T-helper 1 cell treated with Interleukin-12 subunit alpha and Interleukin-12 subunit beta and Interleukin-4 antibody, amounts not matched to agents 30 ng/mL and 1 ng/mL, for 36 hours (primary cell): Measurements from ENCODE around the gene TRDN. TPM values are rescaled to one million over a fixed set of nuclear protein-coding genes. Genes with fewer than 3 reads are reported as not detected.
"Not testable (repeated sequence)": the region's sequence is repeated elsewhere in the genome, so short reads cannot be mapped to it uniquely, and the experiment has no call there.

Experiments
- intact Hi-C: fragments of 100-400 bp; cut with micrococcal nuclease; formaldehyde crosslinking; loops from one replicate; pipeline ENCODE4 v1.15.1; 2024
- total RNA-seq: library from RNA; stranded (reverse); gene quantifications from 2 replicates; pipeline ENCODE4 v1.2.3, GENCODE V29; 2022

TRDN gene
- total RNA-seq, 1 donor from 2014 or later: not detected

DNA sequence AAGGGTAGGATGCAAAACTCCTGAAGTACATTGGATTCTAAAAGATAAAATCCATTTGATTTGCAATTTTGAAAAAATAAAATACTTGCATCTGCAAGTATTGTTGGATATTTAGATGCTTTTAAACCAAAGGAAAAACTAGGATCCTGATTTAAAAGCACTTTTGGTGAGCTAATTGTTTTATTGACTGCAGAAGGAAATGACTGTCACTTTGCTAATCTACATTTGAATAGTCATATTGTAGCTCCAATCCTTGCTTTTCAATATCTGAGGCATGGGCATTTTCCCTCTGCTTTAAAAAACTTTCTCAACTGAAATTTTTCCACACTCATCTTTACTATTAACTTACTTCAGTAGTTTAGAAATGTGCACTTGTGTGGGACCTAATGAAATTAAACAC is 74.1 kb downstream of the TRDN start:
- intact Hi-C loops: no loop called here

DNA sequence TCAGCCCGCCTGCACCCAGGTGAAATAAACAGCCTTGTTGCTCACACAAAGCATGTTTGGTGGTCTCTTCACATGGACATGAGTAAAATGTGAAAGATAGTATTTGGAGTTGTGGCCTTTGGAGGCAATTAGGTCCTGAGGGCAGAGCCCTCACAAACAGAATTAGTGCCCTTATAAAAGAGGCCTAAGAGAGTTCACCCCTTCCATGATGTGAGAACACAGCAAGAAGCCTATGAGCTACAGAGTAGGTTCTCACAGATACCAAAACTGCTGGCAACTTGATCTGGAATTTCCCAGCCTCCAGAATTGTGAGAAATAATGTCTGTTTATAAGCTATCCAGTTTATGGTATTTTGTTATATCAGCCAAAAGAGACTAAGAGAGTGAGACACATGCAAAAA is 74.5 kb downstream of the TRDN start:
- intact Hi-C loops: no loop called here

DNA sequence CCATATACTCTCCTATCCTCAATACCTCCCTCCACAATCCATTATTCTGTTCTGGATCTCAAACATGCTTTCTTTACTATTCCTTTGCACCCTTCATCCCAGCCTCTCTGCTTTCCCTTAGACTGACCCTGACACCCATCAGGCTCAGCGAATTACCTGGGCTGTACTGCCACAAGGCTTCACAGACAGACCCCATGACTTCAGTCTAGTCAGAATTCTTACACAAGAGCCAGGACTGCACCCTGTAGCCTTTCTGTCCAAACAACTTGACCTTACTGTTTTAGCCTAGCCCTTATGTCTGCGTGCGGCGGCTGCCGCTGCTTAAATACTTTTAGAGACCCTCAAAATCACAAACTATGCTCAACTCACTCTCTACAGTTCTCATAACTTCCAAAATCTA is 76.9 kb downstream of the TRDN start:
- intact Hi-C loops: not testable (repeated sequence)

DNA sequence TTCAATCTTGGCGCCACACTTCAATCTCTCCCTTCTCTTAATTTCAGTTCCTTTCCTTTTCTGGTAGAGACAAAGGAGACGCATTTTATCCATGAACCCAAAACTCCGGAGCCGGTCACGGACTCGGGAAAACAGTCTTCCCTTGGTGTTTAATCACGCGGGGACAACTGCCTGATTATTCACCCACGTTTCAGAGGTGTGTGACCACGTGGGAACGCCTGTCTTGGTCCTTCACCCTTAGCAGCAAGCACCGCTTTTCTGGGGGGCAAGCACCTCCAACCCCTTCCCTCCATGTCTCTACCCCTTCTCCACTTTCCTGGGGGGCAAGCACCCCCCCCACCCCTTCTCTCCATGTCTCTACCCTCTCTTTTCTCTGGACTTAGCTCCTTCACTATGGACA is 79.3 kb downstream of the TRDN start:
- intact Hi-C loops: not testable (repeated sequence)

DNA sequence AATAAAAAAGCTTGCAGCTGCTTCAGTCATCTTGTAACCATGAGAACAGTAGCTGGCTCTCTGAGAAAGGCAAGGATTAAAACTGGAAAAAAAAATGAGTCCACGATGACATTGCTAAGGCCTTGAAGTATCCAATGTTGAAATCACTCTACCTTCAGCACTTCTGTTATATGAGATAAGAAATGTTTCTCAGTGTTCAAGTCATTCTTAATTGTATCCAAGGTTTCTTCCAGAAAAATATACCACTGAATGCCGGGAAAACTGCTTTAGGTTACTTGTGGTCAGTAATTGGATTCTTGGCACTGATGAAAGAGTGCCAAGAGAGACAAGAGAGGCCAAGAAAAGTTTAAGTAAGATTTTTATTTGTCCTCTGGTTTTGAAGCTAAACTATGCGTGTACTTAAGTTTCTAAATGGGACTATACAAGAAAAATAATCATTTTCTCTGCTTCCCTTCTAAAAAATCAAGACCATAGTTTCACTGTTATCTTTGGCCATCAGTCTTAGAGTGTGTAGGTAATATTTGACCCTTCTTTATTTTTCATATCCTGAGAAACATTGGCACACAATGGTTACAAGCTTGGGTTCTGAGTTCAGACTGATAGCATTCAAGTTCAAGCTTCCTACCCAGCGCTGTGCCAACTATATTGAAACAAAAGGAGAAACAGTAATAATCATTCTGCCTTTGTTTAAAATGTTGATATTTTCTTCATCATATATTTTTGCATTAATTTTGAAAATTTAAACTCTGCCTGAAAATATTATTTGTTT is 84.6 kb downstream of the TRDN start:
- intact Hi-C loops: no loop called here

DNA sequence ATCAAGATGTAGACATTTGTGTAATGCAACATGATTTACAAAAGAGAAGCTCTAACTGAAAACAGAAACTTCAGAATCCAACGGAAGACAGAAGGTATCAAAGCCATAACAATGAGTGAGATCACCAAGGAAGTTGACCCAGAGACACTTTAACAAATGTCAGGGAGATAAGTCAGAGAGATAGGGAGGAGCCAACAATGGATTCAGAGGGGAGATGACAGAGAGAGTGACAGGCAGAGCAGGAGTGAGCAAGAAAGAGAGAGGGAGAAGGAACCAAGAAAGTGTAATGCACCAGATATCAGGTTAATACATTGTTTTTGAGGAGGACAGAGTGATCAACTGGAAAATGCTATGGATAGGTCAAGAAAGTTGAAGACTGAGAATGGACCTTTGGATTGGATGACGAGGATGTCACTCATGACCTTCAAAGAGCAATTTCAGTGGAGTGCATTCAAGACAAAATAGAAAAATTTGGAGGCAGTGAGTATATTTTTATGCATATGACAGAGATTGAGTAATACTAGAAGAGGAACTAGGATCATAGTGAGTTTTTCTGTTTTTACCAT is 86.6 kb downstream of the TRDN start:
- intact Hi-C loops: no loop called here

DNA sequence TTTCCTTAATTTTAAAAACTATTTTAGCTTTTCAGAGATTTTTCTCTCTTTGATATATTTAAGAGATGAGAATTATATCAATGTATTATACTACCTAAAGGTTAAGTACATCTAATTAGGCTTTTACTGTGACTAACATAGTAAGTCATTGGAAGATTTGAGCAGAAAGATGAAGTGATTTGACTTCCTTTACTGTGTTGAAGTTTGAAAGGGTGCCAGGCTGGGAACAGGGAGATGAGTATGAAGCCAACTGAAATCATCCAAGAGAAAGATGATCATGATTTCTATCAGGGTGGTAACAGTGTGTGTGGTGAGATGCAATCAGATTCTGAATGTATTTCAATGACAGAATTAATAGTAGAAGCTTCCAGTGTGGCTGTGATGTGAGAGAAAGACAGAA is 87.3 kb downstream of the TRDN start:
- intact Hi-C loops: no loop called here

DNA sequence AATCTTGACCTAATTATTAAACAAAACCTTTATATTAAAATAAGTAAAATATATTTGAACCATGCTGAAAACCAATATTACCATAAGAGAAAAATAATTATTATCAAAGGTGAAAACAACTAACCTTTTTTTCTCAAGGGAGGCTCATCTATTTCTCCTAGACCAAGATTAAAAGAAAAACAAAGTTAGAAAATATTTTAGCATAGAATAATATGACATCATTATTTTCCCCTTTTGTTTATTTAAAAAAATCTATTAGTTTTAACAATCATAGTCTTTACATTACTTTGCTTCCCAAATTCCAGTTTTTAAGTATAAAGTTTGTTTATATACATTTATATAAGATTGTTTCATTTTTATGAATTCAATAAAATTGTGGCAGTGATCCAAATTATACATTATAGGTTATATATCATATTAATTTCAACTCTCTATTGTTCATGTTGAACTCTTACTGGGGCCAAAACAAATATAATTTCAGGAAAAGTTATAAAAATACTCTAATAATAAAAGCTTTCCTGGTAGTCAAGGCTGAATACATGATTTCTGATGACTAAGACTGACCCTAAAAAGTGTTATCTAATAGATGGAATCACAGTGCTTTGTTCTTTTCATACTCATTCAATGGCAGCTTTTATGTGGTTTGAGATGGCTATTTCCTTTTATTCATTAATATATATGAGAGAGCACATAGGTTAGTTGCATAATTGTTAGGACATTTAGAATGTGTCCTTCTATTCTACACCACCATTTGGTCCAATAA is 89.4 kb downstream of the TRDN start:
- intact Hi-C loops: no loop called here

DNA sequence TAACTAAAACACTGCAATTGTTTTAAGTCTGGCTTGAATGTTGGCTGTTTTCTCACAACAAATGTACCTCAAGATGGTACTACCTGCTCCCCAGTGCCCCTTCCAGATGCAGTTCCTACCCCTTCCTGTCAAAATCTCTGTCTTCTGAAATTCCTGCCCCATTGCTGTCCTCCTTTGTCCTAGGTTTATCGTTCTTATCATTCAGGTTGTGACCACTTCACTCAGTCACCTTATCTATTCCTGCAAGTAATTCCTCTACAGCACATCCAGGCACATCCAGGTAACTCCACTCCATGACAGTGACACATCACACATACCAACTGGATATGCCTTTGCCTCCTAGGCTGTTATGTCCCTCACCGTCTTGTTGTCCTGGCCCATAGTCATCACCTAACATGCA is 90.2 kb downstream of the TRDN start:
- intact Hi-C loops: no loop called here

DNA sequence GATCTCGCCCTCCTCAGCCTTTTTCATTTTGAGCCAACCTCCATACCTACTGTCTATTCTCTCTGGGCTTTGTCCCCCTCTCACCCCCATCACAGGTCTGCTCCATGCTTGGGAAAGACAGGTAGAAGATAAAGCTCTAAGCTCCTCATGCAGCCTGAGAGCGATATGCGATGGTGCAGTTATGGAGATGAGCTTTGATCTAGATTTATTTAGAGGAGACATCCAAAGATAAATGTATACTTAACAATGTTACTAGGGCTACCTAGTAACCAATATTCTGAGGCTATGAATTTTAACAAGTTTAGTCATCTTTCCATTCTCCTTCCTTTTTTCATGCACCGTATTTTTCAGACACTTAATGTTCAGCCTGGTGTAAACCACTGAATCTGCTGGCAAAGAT is 95.3 kb downstream of the TRDN start:
- intact Hi-C loops: no loop called here

DNA sequence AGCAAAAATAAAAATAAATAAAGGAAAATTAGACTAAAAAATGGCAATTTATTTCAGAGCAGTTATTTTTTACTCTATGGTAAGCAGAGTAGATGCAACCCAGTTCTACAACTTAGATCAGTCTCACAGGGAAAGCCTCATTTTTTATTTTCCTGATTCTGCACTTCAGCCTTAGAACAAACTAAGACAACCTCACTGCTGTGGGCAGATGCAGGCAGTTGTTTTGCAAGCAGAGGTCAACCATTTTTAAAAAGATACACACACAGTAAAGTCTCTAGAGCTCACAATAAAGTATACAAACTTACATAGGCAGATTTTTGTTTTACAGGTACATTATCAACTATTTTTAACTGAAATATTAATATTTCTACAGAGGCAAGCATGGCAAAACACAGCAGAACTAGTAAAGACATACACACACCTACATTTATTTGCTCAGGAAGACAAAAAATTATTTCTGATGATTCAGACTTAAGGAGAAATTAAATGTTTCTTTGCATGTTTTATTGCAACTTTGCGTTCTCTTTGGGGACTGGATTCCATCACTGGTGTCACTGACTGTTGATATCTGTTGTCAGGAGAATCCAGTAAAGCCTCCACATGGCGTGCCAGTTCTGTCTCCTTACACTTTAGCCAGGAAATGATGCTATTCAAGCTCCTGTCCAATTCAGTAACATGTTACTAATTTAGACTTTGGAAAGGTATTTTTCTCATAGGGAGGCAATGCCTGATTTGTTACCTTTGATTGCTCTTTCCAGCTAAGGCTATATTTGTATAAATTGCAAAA is 102.7 kb downstream of the TRDN start:
- intact Hi-C loops: no loop called here

DNA sequence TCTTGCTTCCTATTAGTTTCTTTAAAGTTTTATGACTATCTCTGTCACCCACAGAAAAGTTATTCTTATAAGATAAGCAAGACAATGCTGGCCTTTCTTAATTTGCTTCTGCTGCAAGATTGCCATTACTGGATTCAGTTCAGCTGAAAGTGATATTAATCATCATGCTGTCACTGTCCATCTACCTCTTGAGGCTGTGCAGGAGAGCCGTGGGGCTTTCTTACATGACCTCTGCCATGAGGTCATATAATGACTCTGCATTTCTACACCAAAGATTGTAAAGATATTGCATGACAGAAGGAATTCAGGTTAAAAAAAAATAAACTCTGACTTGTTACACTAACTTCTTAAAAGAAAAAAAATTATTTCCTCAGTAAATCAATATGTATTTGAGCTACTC is 106.9 kb downstream of the TRDN start:
- intact Hi-C loops: loop anchor here (5.0 kb wide), 1 partner anchor 1307 kb away; no protein-coding TSS in a partner anchor

DNA sequence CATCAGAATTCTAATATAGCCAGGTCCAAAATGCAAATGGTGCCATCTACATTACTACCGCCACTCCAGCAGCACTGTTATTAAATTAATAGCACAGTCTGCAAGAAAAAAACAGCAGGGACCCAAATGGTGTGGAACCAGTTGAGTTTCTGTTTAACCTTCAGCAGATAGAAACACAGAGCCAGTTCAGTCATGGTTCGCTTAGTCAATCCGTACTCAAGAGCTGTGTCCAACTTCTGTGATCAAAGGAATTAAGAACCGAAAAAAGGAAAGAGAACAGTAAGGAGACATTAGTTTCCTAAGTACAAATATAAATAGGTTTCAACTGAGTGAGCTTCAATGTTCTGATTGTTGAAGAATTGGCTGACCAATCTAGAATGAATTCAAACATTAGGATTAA is 107.7 kb downstream of the TRDN start:
- intact Hi-C loops: loop anchor here (5.0 kb wide), 1 partner anchor 1308 kb away; no protein-coding TSS in a partner anchor

DNA sequence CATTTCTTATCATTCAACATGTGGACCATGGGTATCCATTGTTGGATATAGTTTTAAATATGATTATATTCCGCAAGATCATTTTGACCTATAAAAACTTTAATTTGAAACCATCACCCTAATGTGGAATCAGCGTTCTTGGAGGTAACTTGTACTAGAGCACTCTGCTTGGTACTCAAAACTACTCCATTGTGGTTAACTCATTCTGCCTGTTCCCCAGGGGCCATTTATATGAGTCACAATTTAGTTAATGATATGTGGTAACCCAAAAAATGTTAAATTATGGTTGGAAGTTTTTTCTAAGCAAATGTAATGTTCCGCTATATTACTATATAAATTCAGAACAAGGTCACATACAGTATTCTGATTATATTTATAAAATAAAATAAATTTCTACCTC is 109.3 kb downstream of the TRDN start:
- intact Hi-C loops: loop anchor here (5.0 kb wide), 1 partner anchor 1310 kb away; no protein-coding TSS in a partner anchor

DNA sequence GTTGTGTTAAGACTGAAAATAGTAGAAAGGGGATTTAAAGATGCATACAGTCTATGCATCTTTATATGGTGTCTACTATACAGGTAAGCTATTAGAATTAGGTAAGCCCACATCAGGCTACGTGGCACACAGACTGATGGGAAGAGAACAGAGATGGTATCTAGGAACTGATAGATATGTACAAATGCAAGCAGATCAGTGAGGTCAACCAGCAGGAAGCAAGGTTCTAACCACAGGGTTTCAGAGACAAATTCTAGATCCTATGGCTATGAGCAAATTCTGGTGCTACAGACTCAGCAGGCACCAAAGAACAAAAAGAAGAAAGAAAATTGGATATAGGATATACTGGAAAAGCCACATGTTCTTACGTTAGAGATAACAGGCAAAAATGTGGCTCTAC is 110.6 kb downstream of the TRDN start:
- intact Hi-C loops: loop anchor here (5.0 kb wide), 1 partner anchor 1311 kb away; no protein-coding TSS in a partner anchor

DNA sequence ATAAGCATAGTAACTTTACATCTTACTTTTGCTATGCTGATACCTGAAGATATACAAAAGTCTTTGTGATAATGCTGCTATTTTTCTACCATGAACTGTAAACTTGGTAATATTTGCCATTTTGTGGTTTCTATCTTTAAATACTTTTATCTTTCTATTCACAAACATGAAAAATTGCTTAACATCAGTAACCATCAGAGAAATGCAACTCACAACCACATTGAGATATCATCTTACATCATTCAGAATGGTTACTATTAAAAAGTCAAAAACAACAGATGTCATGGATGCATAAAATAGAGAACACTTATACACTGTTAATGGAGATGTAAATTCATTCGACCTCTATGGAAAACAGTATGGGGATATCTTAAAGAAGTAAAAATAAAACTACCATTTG is 112.0 kb downstream of the TRDN start:
- intact Hi-C loops: loop anchor here (5.0 kb wide), 1 partner anchor 1313 kb away; no protein-coding TSS in a partner anchor

DNA sequence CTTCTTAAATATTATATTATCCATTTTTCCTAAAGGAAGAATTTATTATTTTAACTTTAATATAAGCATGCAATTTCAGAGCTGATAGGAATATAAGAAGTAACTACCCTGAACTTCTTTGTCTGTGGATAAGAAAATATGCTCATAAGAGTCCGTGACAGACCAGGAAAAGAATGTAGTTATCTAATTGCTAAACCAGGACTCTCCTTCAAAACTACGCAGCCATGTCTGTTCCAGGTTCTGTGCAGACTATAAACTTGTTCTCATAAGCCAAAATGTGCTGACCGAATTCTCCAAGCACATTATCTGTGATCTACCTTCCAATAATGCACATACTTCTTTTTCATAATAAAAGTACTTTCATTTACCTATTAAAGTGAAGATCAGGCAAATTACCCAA is 116.5 kb downstream of the TRDN start:
- intact Hi-C loops: no loop called here

DNA sequence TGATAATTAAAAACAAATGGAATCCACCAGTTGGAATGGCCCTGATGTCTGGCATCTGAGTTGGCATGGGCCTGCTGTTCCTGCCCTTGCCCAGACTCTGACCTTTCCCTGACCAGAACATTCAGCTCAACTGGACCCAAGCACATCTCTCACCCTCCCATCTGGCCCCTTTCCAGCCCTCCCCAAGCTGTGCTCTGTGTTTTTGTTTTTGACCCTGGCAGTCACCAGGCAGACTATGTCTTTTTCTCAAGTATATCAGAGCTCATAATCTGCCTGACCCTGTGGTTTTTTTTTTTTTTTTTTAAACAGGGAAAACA is 117.6 kb downstream of the TRDN start:
- intact Hi-C loops: no loop called here

DNA sequence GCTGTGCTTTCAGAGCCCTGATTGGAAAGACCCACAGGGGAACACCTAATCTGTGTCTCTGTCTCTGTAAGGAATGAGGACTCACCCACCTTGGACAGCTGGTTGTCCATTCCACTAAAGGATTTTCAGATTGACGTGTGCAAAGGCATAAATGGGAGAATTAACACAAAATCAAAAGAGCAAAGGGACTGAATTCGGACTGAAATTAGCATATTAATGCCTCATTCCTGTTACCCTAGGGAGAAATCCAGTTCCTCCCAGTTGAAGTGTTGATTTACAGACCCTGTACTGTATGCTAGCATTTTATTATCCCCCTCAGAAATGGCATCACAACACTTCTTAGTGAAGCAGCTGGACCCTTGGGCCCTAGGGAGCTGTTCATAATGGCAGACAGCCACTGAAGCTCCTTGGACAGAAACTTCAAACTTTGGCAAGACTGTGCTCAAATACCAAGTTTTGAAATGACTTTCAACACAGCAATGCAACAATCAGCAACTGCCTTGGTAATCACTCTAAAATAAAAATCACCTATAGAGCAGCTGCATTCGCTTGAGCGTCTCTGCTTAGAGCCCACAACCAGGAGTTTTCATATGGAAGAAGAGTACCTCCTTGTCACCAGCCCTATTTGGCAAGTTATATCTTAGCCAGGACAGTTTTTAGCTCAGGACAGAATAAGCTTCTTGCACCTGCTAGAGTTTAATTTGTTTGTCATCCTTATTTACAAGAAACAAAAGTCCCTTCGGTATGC is 118.1 kb downstream of the TRDN start:
- intact Hi-C loops: no loop called here

DNA sequence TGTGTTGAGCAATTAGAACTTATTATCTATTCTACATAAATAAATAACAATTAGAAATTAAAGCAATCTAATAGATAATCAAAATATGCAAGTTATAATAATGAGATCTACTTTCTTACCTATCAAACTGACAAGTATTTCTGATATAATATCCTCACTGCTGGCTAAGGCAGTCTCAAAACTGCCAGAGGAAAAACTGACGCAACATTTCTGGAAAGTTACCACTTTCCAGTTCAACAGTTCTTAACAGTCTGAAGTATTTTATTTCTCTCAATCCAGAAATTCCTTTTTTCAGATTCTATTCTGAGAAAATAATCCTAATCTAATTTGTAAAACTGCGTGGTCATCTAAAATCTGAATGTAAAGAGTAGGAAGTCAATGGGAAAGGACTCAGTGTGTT is 121.0 kb downstream of the TRDN start:
- intact Hi-C loops: no loop called here

DNA sequence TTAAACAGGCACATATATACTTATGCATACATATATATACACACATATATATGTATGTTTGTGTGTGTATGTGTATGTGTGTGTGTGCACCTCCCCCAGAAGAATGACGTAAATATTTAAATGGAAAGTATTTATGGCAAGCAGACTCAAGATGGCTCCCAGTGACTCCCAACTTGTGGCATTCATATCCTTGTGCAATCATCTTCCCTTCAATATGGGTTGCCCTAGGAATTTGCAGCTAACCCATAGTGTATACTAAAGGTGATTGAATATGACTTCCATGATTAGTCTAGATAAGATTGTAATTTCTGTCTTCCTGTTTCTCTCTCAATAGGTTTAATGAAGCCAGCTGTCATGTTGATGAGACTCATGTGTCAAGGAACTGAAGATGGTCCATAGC is 127.6 kb downstream of the TRDN start:
- intact Hi-C loops: no loop called here
